Kidney (tissue), 14 donors: ENCODE measurements around the gene TTLL7. TPM values are rescaled to one million over a fixed set of nuclear protein-coding genes. Genes with fewer than 3 reads are reported as not detected.

Source experiments
- DNase-seq, 5 donors: peaks; one replicate each; pipeline ENCODE4 v3.0.0-alpha.2; 2013 to 2020
- FAIRE-seq: peaks from 2 replicates; lab custom pipeline; 2012; peaks lifted over from hg19 to GRCh38; lab: Jason Lieb, UNC
- H3K27ac ChIP-seq, 2 donors: one replicate each; pipeline ENCODE4 v1.7.0; 2013; ENCODE audit warnings: low read depth in 2 of 2, low read length in 2 of 2, inconsistent platforms in 1 of 2
- H3K27me3 ChIP-seq: one replicate; pipeline ENCODE4 v1.7.1; 2013; ENCODE audit warnings: low read length, inconsistent platforms; ENCODE audit not compliant: control insufficient read depth, insufficient read depth
- H3K36me3 ChIP-seq, 3 donors: one replicate each; pipeline versions ENCODE4 v1.7.0 to v1.7.1; 2013; ENCODE audit warnings: low read length in 3 of 3, control low read depth in 1 of 3, inconsistent platforms in 1 of 3; ENCODE audit not compliant: insufficient read depth in 3 of 3, control insufficient read depth in 2 of 3
- H3K4me1 ChIP-seq, 3 donors: one replicate each; pipeline versions ENCODE4 v1.7.0 to v1.7.1; 2013; ENCODE audit warnings: low read length in 3 of 3, inconsistent platforms in 1 of 3, low read depth in 1 of 3; ENCODE audit not compliant: control insufficient read depth in 2 of 3, insufficient read depth in 2 of 3
- H3K4me3 ChIP-seq, 3 donors: one replicate each; pipeline versions ENCODE4 v1.7.0 to v1.8.1; 2013; ENCODE audit warnings: low read length in 3 of 3, control low read depth in 1 of 3, inconsistent platforms in 1 of 3
- H3K9ac ChIP-seq, 3 donors: one replicate each; pipeline versions ENCODE4 v1.7.0 to v1.7.1; 2013; ENCODE audit warnings: low read length in 3 of 3, control low read depth in 1 of 3, inconsistent platforms in 1 of 3
- H3K9me3 ChIP-seq, 3 donors: one replicate each; pipeline versions ENCODE4 v1.7.0 to v1.7.1; 2013; ENCODE audit warnings: low read length in 3 of 3, control low read depth in 1 of 3, inconsistent platforms in 1 of 3; ENCODE audit not compliant: control insufficient read depth in 2 of 3, insufficient read depth in 1 of 3
- intact Hi-C: fragments of 100-400 bp; cut with DNase I; formaldehyde crosslinking; loops from one replicate; pipeline ENCODE4 v1.11.1; 2022
- polyA plus RNA-seq: library from polyadenylated mRNA; stranded (reverse); fragments of 350-450 nt; fragmentation: Illumina TruSeq; extraction: RNeasy Lipid Tissue Mini Kit (QIAGEN cat#74804); gene quantifications from one replicate; pipeline ENCODE4 v1.2.3, GENCODE V29; 2014; ENCODE audit warnings: low read depth, low replicate concordance; ENCODE audit not compliant: insufficient read depth
- total RNA-seq: library from RNA; stranded (reverse); fragmentation: NEBNext Ultra II Directional; extraction: Animal tissue kit (Norgen Biotek cat#: 25700); gene quantifications from one replicate; pipeline ENCODE4 v1.2.1, GENCODE V29; 2021
- TF ChIP-seq, protein P1 (sequence below): IDR thresholded peaks from 3 replicates; pipeline ENCODE4 v1.5.1; 2012; ENCODE audit warnings: mild to moderate bottlenecking, moderate library complexity, borderline replicate concordance; ENCODE audit not compliant: insufficient read depth; ENCODE audit errors: extremely low read depth
- donor health status: control.
- donor health status: control.
- donor health status: control.
- donor health status: control.
- donor health status: control.
- donor health status: DM: yes; HTN: yes; CAD: no.
- donor health status: Normal renal cell carcinoma (clear cell type).

The TTLL7 gene
- total and polyA plus RNA-seq, 2 donors from 2014 or later: 2.3 to 7.0 TPM

DNA sequence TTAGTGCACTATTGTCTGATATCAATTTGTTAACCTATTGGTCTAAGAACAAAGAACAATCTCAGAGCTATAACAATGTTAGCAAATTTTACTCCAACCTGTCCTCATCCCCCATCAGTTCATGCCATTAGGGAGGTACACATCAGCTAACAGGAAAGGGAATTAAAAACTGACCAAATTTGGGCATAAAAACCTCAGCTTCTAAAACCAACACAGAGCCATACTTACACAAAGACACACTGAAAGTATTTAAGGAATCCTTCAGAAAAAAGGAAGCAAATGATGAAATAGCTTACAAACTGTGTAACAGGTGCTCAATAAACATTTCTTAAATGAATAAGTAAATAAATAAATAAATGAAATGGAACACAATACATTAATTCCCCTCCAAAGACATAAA, 89.2 kb downstream of the TTLL7 start:
- Histone ChIP-seq H3K4me1 (no peaks in the 10 kb centered on the region), H3K36me3 (no peaks in the 10 kb centered on the region), H3K9me3 (no peaks in the 10 kb centered on the region), H3K9ac (no peak overlapping the region), H3K27ac (no peak overlapping the region), H3K27me3 (no peaks in the 10 kb centered on the region), H3K4me3 (no peak overlapping the region)
- DNase-seq (no peak), FAIRE-seq (no peak)
- TF ChIP-seq, protein P1, sequence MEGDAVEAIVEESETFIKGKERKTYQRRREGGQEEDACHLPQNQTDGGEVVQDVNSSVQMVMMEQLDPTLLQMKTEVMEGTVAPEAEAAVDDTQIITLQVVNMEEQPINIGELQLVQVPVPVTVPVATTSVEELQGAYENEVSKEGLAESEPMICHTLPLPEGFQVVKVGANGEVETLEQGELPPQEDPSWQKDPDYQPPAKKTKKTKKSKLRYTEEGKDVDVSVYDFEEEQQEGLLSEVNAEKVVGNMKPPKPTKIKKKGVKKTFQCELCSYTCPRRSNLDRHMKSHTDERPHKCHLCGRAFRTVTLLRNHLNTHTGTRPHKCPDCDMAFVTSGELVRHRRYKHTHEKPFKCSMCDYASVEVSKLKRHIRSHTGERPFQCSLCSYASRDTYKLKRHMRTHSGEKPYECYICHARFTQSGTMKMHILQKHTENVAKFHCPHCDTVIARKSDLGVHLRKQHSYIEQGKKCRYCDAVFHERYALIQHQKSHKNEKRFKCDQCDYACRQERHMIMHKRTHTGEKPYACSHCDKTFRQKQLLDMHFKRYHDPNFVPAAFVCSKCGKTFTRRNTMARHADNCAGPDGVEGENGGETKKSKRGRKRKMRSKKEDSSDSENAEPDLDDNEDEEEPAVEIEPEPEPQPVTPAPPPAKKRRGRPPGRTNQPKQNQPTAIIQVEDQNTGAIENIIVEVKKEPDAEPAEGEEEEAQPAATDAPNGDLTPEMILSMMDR: no peak
- intact Hi-C loops: no loop called here

DNA sequence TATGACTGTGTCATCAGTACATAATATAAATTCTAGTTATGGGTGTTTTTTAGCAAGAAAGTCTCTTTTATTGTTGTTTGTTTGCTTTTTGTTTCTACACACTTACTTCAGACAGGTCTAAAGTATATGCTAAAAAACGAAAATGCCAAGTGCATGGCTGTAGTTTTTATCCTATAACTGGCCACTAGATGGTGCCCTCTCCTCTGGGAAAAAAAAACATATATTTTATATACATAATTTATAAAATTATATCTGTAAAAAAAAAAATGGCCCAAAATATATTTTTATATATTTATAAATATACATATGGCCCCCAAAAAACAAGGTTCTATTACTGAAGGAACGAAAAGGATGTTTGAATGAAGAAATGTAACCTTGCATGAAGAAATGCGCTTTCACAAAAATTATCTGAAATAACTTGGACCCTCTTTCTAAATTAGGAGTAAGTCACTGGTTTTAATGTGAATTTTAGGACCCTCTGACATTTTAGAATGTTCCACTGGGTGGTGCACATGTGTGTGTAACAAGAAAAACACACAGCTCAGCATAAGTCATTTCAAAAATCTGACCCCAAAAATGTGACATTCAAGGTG, 93.5 kb downstream of the TTLL7 start:
- FAIRE-seq (peak; percentile 92), DNase-seq (peak in 1 of 5 donors; percentile 44)
- Histone ChIP-seq H3K9me3 (no peaks in the 10 kb centered on the region), H3K4me1 (no peaks in the 10 kb centered on the region), H3K27me3 (no peaks in the 10 kb centered on the region), H3K36me3 (no peaks in the 10 kb centered on the region), H3K9ac (no peak overlapping the region), H3K27ac (no peak overlapping the region), H3K4me3 (no peak overlapping the region)
- intact Hi-C loops: no loop called here
- TF ChIP-seq, protein P1: peak; percentile 31

DNA sequence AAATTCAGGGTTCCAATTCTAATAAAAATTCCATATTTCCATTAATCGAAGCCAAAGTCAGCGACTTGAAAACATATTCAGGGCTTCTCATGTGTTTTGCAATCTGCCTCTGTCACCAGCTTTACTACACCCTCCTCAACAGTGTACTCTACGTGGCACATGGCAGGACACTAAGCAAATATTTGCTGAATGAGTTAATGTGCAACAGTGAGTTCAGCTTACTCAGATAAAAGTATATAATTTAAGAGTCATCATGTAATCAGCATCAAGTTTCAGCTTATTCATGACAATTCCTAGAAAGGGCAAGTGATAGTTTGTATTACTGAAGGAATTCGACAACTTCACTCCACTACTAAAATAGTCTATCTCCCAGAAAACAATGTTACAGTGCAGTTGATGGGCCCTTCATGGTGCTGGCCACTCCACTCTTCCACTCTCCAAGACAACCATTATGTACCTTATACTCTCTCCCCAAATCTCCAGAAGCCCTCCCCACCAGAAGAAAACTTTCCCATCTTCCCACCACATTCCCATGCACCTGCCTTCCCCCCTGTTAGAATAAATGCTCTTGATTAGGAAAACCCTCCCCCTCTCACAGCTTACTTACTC, 97.3 kb downstream of the TTLL7 start:
- no peaks in the 10 kb centered on the region for H3K9me3 ChIP-seq
- H3K4me3 ChIP-seq: no peak overlapping the region
- intact Hi-C loops: no loop called here
- no peak overlapping the region for H3K27ac ChIP-seq
- H3K9ac ChIP-seq: no peak overlapping the region
- TF ChIP-seq, protein P1: no peak
- H3K27me3 ChIP-seq: no peaks in the 10 kb centered on the region
- DNase-seq: no peak
- H3K4me1 ChIP-seq: no peaks in the 10 kb centered on the region
- no peaks in the 10 kb centered on the region for H3K36me3 ChIP-seq
- FAIRE-seq: no peak
